DOHH2 (cell line): ENCODE measurements around the gene PPP1R7.

Experiments used
- EZH2phosphoT487 ChIP-seq: fragments of 200-600 bp; sonication (generic); IDR thresholded peaks from 2 replicates; pipeline ENCODE4 v1.6.1; 2017; ENCODE audit warnings: borderline replicate concordance, mild to moderate bottlenecking, antibody characterized with exemption, low read length, moderate library complexity, mixed read lengths
- TF ChIP-seq, protein P1 (sequence below): fragments of 200-600 bp; sonication (generic); IDR thresholded peaks from one replicate; pipeline ENCODE4 v1.5.1; 2014; ENCODE audit warnings: antibody characterized with exemption, mild to moderate bottlenecking, low read depth, low read length; ENCODE audit not compliant: poor library complexity, severe bottlenecking

- TF ChIP-seq, protein P1, sequence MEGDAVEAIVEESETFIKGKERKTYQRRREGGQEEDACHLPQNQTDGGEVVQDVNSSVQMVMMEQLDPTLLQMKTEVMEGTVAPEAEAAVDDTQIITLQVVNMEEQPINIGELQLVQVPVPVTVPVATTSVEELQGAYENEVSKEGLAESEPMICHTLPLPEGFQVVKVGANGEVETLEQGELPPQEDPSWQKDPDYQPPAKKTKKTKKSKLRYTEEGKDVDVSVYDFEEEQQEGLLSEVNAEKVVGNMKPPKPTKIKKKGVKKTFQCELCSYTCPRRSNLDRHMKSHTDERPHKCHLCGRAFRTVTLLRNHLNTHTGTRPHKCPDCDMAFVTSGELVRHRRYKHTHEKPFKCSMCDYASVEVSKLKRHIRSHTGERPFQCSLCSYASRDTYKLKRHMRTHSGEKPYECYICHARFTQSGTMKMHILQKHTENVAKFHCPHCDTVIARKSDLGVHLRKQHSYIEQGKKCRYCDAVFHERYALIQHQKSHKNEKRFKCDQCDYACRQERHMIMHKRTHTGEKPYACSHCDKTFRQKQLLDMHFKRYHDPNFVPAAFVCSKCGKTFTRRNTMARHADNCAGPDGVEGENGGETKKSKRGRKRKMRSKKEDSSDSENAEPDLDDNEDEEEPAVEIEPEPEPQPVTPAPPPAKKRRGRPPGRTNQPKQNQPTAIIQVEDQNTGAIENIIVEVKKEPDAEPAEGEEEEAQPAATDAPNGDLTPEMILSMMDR = no peak
- no peak for TF ChIP-seq EZH2phosphoT487
These were observed 8.8 kb downstream of the PPP1R7 start for GRCh38 chr2:241159116-241159515.
